Choroid plexus epithelial cell (primary cell): ENCODE data around the gene WNT8B.

Experiments used
- DNase-seq: peaks from one replicate; pipeline ENCODE4 v3.0.0-alpha.2; 2010; ENCODE audit warnings: low read depth
- H3K4me3 ChIP-seq: 2 replicates; pipeline ENCODE4 v1.5.1; 2011; ENCODE audit warnings: low read depth, mild to moderate bottlenecking, control low read depth, low read length, moderate library complexity
- TF ChIP-seq, protein P1 (sequence below): conservative IDR thresholded peaks from 2 replicates; pipeline ENCODE4 v1.5.1; 2011; ENCODE audit warnings: low read depth, mild to moderate bottlenecking, control low read depth, inconsistent platforms, low read length, moderate library complexity

Gene WNT8B, protein sequence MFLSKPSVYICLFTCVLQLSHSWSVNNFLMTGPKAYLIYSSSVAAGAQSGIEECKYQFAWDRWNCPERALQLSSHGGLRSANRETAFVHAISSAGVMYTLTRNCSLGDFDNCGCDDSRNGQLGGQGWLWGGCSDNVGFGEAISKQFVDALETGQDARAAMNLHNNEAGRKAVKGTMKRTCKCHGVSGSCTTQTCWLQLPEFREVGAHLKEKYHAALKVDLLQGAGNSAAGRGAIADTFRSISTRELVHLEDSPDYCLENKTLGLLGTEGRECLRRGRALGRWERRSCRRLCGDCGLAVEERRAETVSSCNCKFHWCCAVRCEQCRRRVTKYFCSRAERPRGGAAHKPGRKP

DNA sequence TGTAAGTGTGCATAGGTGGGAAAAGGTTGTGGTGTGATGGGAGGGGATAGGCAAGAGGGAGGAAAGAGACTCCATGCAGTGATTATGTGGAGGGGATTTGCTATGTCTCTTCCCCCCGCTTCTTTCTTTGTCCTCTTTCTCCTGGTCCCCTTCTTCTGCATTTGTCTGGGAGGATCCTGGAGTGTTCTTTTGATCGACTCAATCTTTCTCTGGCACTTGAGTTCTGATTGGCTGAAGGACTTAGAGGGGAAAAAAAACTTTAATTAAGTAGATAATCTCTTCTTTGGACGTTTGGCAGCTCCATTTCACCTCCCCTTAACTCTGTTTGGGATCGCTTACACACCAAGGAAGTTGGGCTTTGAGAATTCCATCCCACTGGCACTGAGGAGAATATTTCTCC, at the start of gene WNT8B:
TSS of gene WNT8B (plus strand) at position 301 of the 400 bp plus-strand sequence. CDS start 160 bp downstream, outside the sequence.
- TF ChIP-seq, protein P1, sequence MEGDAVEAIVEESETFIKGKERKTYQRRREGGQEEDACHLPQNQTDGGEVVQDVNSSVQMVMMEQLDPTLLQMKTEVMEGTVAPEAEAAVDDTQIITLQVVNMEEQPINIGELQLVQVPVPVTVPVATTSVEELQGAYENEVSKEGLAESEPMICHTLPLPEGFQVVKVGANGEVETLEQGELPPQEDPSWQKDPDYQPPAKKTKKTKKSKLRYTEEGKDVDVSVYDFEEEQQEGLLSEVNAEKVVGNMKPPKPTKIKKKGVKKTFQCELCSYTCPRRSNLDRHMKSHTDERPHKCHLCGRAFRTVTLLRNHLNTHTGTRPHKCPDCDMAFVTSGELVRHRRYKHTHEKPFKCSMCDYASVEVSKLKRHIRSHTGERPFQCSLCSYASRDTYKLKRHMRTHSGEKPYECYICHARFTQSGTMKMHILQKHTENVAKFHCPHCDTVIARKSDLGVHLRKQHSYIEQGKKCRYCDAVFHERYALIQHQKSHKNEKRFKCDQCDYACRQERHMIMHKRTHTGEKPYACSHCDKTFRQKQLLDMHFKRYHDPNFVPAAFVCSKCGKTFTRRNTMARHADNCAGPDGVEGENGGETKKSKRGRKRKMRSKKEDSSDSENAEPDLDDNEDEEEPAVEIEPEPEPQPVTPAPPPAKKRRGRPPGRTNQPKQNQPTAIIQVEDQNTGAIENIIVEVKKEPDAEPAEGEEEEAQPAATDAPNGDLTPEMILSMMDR: no peak
- no peak within 1 kb of the TSS for H3K4me3 ChIP-seq
- DNase-seq: no peak

DNA sequence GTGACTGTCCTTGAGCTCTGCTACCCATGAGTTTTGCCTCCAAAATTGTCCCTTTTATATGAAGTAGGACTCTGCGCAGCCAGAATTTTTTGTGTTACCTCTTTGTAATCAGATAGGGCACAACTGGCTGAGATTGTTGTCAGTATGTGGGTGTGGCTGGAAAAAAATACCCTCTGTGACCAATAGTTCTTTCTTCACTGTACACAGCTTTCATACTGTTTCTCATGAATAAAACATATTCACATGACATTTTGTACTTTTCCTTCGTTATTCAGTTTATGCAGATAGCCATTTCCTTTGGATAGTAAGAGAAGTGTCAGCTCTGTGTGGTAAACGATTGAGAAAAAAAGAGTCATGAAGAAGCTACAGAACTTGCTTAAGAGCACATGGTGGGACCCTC, 49.6 kb upstream of the WNT8B start:
- no peak overlapping the region for H3K4me3 ChIP-seq
- DNase-seq: no peak
- TF ChIP-seq, protein P1: no peak

DNA sequence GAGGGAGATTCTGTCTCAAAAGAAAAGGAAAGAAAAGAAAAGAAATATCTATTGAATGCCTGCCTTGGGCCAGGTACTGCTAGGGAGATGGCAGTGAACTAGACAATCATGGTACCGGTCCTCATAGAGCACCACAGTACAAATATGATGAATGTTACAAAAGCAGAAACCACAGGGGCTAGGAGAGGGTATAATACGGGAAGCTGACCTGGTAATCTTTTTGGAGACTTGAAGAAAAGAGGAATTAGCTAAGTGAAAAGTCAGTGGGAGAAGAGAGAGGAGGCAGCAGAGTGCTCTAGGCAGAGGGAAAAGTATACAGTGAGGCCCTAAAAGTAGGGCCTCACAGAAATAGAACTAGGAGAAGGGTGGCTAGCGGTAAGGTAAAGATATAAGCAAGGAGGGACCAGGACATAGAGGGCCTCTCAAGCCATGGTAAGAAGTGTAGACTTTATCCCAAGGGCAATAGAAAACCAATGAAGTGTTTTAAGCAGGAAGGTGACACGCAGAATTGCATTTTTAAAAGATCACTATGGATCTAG, 42.8 kb upstream of the WNT8B start:
- H3K4me3 ChIP-seq: no peak overlapping the region
- TF ChIP-seq, protein P1: no peak
- no peak for DNase-seq

DNA sequence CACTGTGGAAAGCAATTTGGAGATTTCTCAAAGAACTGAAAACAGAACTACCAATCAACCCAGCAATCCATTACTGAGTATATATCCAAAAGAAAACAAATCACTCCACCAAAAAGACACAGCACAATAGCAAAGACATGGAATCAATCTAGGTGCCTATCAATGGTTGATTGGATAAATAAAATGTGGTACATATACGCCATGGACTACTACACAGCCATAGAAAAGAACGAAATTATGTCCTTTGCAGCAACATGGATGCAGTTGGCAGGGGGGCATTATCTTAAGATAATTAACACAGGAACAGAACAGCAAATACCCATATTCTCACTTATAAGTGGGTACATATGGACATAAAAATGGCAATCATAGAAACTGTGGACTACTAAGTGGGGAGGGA, 35.4 kb upstream of the WNT8B start:
- H3K4me3 ChIP-seq: no peak overlapping the region
- TF ChIP-seq, protein P1: no peak
- DNase-seq: no peak

DNA sequence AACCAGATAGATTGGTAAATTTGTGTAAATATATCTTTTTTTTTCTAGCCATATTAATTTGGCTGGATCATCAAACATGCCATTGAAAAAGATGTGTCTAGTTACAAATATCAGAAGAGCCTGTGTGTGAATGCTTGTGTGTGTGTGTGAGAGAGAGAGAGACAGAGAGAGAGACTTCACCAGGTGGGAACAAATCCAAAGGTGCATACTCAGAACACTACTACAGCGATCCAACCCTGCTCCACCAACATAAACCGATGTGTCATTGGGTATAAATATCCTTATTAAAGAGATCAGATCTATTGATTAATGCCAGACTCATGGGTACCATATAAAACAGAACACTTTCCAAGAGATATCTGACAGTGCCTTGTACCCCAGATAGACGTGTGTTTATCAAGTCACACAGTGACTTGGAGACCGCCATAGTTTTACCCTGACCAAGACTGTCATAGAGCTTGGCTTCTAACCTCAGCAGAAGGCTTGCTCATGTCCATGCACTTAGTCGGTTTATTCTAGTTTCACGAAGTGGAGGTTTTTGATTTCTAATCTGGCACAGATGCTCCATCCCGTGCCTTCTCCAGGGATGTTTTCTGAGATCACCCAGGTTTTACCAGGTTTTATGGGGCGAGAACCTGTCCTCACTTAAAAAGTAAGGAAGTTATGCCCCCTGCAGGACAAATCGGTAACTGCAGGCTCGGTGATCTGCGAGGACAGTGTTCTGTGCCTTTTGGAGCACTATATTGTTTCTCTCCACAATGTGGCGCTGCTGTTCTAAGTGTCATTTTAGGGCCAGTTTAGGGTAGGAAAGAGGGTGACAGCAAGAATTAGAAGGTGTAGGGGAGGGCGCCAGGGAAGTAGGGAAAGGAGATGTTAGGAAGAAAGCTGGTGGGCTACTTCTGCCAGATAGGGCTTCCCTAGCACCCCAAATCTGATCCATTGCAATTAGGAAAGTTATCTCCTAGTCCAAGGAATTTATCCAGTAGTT, 29.3 kb upstream of the WNT8B start:
- DNase-seq: peak; percentile 96
- no peak overlapping the region for H3K4me3 ChIP-seq
- TF ChIP-seq, protein P1: peak; percentile 99

DNA sequence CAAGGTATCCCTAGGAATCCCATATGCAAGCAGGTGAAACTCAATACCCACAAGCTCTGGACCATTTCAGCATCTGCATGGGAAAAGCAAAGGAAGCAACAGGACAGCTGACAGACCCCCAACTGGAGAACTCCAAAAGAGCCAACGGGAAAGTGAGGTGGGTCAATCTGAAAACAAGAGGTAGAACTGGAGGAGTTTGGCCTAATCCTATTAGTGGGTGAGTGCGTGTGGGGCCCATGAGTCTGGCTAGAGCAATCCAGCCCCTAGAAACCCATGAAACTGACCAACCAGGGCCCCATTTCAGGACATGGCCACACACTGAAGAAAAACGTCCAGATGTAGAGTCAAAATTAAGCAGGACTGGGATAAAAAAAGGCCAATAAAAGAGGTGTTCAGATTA, 26.6 kb upstream of the WNT8B start:
- DNase-seq: no peak
- TF ChIP-seq, protein P1: no peak
- H3K4me3 ChIP-seq: no peak overlapping the region
